Measurements from ENCODE around the gene C2.
"Not testable (repeated sequence)": the region's sequence is repeated elsewhere in the genome, so short reads cannot be mapped to it uniquely, and the experiment has no call there.

The C2 gene

DNA sequence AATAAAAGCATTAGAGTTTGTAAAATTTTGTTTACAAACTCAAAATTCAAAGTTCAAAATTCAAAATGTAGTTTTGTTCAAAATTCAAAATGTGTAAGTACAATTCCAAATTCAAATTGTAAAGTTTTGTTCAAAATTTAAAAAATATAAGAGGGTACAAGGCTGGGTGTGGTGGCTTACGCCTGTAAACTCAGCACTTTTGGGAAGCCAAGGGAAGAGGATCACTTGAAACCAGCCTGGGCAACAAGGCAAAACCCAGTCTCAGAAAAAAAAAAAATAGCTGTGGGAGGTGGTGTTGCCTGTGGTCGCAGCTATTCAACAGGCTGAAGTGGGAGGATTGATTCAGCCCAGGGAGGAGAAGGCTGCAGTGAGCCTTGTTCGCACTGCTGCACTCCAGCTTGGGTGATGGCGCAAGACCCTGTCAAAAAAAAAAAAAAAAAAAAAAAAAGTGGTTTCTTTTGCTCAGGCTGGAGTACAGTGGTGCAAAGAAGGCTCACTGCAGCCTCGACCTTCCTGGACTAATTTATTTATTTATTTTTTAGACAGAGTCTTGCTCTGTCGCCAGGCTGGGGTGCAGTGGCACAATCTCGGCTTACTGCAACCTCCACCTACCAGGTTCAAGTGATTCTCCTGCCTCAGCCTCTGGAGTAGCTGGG is 20.2 kb upstream of the C2 start:
- TF ChIP-seq, protein P1, sequence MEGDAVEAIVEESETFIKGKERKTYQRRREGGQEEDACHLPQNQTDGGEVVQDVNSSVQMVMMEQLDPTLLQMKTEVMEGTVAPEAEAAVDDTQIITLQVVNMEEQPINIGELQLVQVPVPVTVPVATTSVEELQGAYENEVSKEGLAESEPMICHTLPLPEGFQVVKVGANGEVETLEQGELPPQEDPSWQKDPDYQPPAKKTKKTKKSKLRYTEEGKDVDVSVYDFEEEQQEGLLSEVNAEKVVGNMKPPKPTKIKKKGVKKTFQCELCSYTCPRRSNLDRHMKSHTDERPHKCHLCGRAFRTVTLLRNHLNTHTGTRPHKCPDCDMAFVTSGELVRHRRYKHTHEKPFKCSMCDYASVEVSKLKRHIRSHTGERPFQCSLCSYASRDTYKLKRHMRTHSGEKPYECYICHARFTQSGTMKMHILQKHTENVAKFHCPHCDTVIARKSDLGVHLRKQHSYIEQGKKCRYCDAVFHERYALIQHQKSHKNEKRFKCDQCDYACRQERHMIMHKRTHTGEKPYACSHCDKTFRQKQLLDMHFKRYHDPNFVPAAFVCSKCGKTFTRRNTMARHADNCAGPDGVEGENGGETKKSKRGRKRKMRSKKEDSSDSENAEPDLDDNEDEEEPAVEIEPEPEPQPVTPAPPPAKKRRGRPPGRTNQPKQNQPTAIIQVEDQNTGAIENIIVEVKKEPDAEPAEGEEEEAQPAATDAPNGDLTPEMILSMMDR (IDR thresholded peaks at IDR 0.05; ENCODE audit: insufficient read depth, low read length) = no peak
- TF ChIP-seq, protein P2, sequence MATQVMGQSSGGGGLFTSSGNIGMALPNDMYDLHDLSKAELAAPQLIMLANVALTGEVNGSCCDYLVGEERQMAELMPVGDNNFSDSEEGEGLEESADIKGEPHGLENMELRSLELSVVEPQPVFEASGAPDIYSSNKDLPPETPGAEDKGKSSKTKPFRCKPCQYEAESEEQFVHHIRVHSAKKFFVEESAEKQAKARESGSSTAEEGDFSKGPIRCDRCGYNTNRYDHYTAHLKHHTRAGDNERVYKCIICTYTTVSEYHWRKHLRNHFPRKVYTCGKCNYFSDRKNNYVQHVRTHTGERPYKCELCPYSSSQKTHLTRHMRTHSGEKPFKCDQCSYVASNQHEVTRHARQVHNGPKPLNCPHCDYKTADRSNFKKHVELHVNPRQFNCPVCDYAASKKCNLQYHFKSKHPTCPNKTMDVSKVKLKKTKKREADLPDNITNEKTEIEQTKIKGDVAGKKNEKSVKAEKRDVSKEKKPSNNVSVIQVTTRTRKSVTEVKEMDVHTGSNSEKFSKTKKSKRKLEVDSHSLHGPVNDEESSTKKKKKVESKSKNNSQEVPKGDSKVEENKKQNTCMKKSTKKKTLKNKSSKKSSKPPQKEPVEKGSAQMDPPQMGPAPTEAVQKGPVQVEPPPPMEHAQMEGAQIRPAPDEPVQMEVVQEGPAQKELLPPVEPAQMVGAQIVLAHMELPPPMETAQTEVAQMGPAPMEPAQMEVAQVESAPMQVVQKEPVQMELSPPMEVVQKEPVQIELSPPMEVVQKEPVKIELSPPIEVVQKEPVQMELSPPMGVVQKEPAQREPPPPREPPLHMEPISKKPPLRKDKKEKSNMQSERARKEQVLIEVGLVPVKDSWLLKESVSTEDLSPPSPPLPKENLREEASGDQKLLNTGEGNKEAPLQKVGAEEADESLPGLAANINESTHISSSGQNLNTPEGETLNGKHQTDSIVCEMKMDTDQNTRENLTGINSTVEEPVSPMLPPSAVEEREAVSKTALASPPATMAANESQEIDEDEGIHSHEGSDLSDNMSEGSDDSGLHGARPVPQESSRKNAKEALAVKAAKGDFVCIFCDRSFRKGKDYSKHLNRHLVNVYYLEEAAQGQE (IDR thresholded peaks at IDR 0.05; ENCODE audit: insufficient replicate concordance, low read depth) = no peak
- TF ChIP-seq POLR2AphosphoS5 (IDR thresholded peaks at IDR 0.05; ENCODE audit: low read depth) = no peak
- no peak for TF ChIP-seq GABPA (IDR thresholded peaks at IDR 0.05; ENCODE audit: low read depth)
- TF ChIP-seq SPI1 (IDR thresholded peaks at IDR 0.05; ENCODE audit: borderline replicate concordance, low read depth) = no peak
- peak; percentile 88 to 90 for DNase-seq (ENCODE audit: low read depth in 1 of 2, low spot score in 1 of 2)
- no peaks in the 10 kb centered on the region for H3K27me3 ChIP-seq (ENCODE audit: insufficient read depth, poor library complexity, severe bottlenecking)
- H3K4me3 ChIP-seq (replicated peaks; ENCODE audit: insufficient read depth, low read length) = peak overlapping the region; percentile 6
- no peak overlapping the region; the same call in 1 of the 2 replicates for H3K27ac ChIP-seq (replicated peaks)

DNA sequence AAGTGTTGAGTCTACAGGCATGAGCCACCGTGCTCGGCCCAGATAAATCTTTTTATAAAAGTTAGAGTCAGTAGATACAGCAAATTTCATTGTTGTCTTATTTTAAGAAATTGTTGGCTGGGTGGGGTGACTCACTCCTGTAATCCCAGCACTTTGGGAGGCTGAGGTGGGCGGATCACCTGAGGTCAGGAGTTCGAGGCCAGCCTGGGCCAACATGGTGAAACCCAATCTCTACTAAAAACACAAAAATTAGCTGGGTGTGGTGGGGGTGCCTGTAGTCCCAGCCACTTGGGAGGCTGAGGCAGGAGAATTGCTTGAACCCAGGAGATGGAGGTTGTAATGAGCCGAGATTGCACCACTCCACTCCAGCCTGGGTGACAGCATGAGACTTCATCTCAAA is 19.3 kb upstream of the C2 start:
- H3K27me3 ChIP-seq (ENCODE audit: insufficient read depth, poor library complexity, severe bottlenecking); DNase-seq (ENCODE audit: low read depth in 1 of 2, low spot score in 1 of 2); H3K27ac ChIP-seq (replicated peaks); H3K4me3 ChIP-seq (replicated peaks; ENCODE audit: insufficient read depth, low read length): not testable (repeated sequence)

DNA sequence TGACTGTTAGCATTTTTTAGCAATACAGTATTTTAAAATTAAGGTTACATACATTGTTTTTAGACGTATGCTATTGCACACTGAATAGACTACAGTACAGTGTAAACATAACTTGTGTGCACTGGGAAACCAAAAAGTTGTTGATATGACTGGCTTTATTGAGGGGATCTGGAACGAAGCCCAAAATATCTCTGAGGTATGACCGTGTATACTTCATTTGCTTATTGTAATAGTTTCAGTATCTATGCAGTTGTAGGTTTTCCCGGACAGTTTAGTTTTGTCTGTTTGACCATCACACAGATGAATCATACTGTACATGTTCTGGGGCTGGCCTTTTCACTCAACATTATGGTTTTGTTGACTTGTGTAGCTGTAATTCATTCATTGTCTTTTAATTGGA is 18.7 kb upstream of the C2 start:
- no peak for DNase-seq (ENCODE audit: low read depth in 1 of 2, low spot score in 1 of 2)
- TF ChIP-seq, protein P1 (IDR thresholded peaks at IDR 0.05; ENCODE audit: insufficient read depth, low read length) = no peak
- TF ChIP-seq, protein P2 (IDR thresholded peaks at IDR 0.05; ENCODE audit: insufficient replicate concordance, low read depth) = no peak
- TF ChIP-seq SPI1 (IDR thresholded peaks at IDR 0.05; ENCODE audit: borderline replicate concordance, low read depth) = no peak
- TF ChIP-seq POLR2AphosphoS5 (IDR thresholded peaks at IDR 0.05; ENCODE audit: low read depth) = no peak
- TF ChIP-seq GABPA (IDR thresholded peaks at IDR 0.05; ENCODE audit: low read depth) = no peak
- no peak overlapping the region for H3K27ac ChIP-seq (replicated peaks)
- H3K27me3 ChIP-seq (ENCODE audit: insufficient read depth, poor library complexity, severe bottlenecking) = no peaks in the 10 kb centered on the region
- H3K4me3 ChIP-seq (replicated peaks; ENCODE audit: insufficient read depth, low read length) = no peak overlapping the region

DNA sequence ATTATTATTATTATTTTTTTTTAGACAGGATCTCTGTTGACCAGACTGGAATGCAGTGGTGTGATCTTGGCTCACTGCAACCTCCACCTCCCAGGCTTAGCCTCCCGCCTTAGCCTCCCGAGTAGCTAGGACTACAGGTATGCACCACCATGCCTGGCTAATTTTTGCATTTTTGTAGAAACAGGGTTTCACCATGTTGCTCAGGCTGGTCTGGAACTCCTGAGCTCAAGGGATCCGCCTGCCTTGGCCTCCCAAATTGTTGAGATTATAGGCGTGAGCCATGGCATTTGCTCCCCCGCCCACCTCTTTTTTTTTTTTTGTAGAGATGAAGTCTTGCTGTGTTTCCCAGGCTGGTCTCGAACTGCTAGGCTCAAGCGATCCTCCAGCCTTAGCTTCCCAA is 18.2 kb upstream of the C2 start:
- H3K4me3 ChIP-seq (replicated peaks; ENCODE audit: insufficient read depth, low read length); H3K27me3 ChIP-seq (ENCODE audit: insufficient read depth, poor library complexity, severe bottlenecking); DNase-seq (ENCODE audit: low read depth in 1 of 2, low spot score in 1 of 2); H3K27ac ChIP-seq (replicated peaks): not testable (repeated sequence)
